SH-SY5Y (cell line): ENCODE results near the gene MON1A.

ENCODE experiments used
- GATA2 ChIP-seq: IDR thresholded peaks from 2 replicates; pipeline ENCODE4 v1.6.1; 2011; ENCODE audit warnings: mild to moderate bottlenecking, low read depth, low read length
- GATA3 ChIP-seq: IDR thresholded peaks from 2 replicates; pipeline ENCODE4 v1.6.1; 2011; ENCODE audit warnings: low read depth, mild to moderate bottlenecking, low read length, moderate library complexity

GRCh38 chr3:49972656-49973055, 43.0 kb upstream of the MON1A start:
- TF ChIP-seq GATA2: no peak
- TF ChIP-seq GATA3: no peak
